ACC112 (cell line): Measurements from ENCODE around the gene ZFR2.

ENCODE experiments used
- H2AFZ ChIP-seq: fragments of 200-600 bp; sonication (generic); one replicate; pipeline ENCODE4 v1.6.0; 2017; ENCODE audit warnings: antibody characterized with exemption, low read length; ENCODE audit not compliant: unreplicated experiment
- H3K27ac ChIP-seq: fragments of 200-600 bp; sonication (generic); 2 replicates; pipeline ENCODE4 v1.5.1; 2014; ENCODE audit warnings: low read depth, mild to moderate bottlenecking, antibody characterized with exemption, low read length, moderate library complexity
- H3K27me3 ChIP-seq: fragments of 200-600 bp; sonication (generic); 2 replicates; pipeline ENCODE4 v1.6.1; 2014; ENCODE audit warnings: mild to moderate bottlenecking, antibody characterized with exemption, low read length, moderate library complexity, mixed read lengths; ENCODE audit not compliant: insufficient read depth
- H3K36me3 ChIP-seq: fragments of 200-600 bp; sonication (generic); 2 replicates; pipeline ENCODE4 v1.6.1; 2016; ENCODE audit warnings: mild to moderate bottlenecking, antibody characterized with exemption, low read length, moderate library complexity, mixed read lengths; ENCODE audit not compliant: insufficient read depth
- H3K4me1 ChIP-seq: fragments of 200-600 bp; sonication (generic); one replicate; pipeline ENCODE4 v1.6.1; 2016; ENCODE audit warnings: low read length, mixed read lengths; ENCODE audit not compliant: insufficient read depth, unreplicated experiment, control insufficient read depth
- H3K4me3 ChIP-seq: fragments of 200-600 bp; sonication (generic); 2 replicates; pipeline ENCODE4 v1.5.1; 2014; ENCODE audit warnings: mild to moderate bottlenecking, low read depth, low read length
- H3K79me2 ChIP-seq: fragments of 200-600 bp; sonication (generic); one replicate; pipeline ENCODE4 v1.6.0; 2016; ENCODE audit warnings: low read length; ENCODE audit not compliant: control insufficient read depth, unreplicated experiment, insufficient read depth

The ZFR2 gene

GRCh38 chr19:3851254-3852176 is 17.3 kb downstream of the ZFR2 start:
- Histone ChIP-seq H3K4me1 (peaks cover 2% of the 10 kb centered on the region), H3K36me3 (peaks cover 9% of the 10 kb centered on the region; the same call in 1 of the 2 replicates), H3K79me2 (no peaks in the 10 kb centered on the region), H3K4me3 (no peak overlapping the region), H3K27ac (no peak overlapping the region), H3K27me3 (no peaks in the 10 kb centered on the region), H2AFZ (no peak overlapping the region)

- Histone ChIP-seq H3K79me2 (no peaks in the 10 kb centered on the region), H3K36me3 (peaks cover 9% of the 10 kb centered on the region; the same call in 1 of the 2 replicates), H2AFZ (no peak overlapping the region), H3K27me3 (no peaks in the 10 kb centered on the region), H3K4me3 (no peak overlapping the region), H3K4me1 (peaks cover 2% of the 10 kb centered on the region), H3K27ac (no peak overlapping the region)
Observed at GRCh38 chr19:3850320-3850972, 18.4 kb downstream of the ZFR2 start.

- Histone ChIP-seq H3K36me3 (peaks cover 9% of the 10 kb centered on the region; the same call in 1 of the 2 replicates), H3K27me3 (no peaks in the 10 kb centered on the region), H3K79me2 (no peaks in the 10 kb centered on the region), H2AFZ (no peak overlapping the region), H3K4me1 (peaks cover 2% of the 10 kb centered on the region), H3K4me3 (no peak overlapping the region), H3K27ac (no peak overlapping the region)
Observed at GRCh38 chr19:3849787-3850186, 19.1 kb downstream of the ZFR2 start.

GRCh38 chr19:3849092-3849491 is 19.7 kb downstream of the ZFR2 start:
- H3K27me3 ChIP-seq: no peaks in the 10 kb centered on the region
- no peak overlapping the region for H2AFZ ChIP-seq
- H3K4me1 ChIP-seq: peaks cover 2% of the 10 kb centered on the region
- H3K36me3 ChIP-seq: peaks cover 9% of the 10 kb centered on the region; the same call in 1 of the 2 replicates
- H3K79me2 ChIP-seq: no peaks in the 10 kb centered on the region
- no peak overlapping the region for H3K27ac ChIP-seq
- H3K4me3 ChIP-seq: no peak overlapping the region

GRCh38 chr19:3844596-3844995 is 24.2 kb downstream of the ZFR2 start:
- Histone ChIP-seq H2AFZ (no peak overlapping the region), H3K36me3 (no peaks in the 10 kb centered on the region), H3K27ac (no peak overlapping the region), H3K4me3 (no peak overlapping the region), H3K27me3 (no peaks in the 10 kb centered on the region), H3K4me1 (no peaks in the 10 kb centered on the region), H3K79me2 (no peaks in the 10 kb centered on the region)

GRCh38 chr19:3842948-3843347 is 25.9 kb downstream of the ZFR2 start:
- Histone ChIP-seq H3K4me1 (no peaks in the 10 kb centered on the region), H2AFZ (no peak overlapping the region), H3K27ac (no peak overlapping the region), H3K4me3 (no peak overlapping the region), H3K27me3 (no peaks in the 10 kb centered on the region), H3K36me3 (no peaks in the 10 kb centered on the region), H3K79me2 (no peaks in the 10 kb centered on the region)

- Histone ChIP-seq H3K79me2 (no peaks in the 10 kb centered on the region), H2AFZ (no peak overlapping the region), H3K36me3 (no peaks in the 10 kb centered on the region), H3K4me1 (no peaks in the 10 kb centered on the region), H3K27ac (no peak overlapping the region), H3K27me3 (no peaks in the 10 kb centered on the region), H3K4me3 (no peak overlapping the region)
Observed at GRCh38 chr19:3840804-3841203, 28.0 kb downstream of the ZFR2 start.

- Histone ChIP-seq H3K27me3 (no peaks in the 10 kb centered on the region), H2AFZ (no peak overlapping the region), H3K4me1 (no peaks in the 10 kb centered on the region)
Observed at GRCh38 chr19:3839941-3840340, 28.9 kb downstream of the ZFR2 start.

GRCh38 chr19:3838661-3839060 is 30.2 kb downstream of the ZFR2 start:
- Histone ChIP-seq H2AFZ (no peak overlapping the region), H3K27me3 (no peaks in the 10 kb centered on the region), H3K27ac (no peak overlapping the region), H3K4me3 (no peak overlapping the region), H3K79me2 (no peaks in the 10 kb centered on the region), H3K4me1 (no peaks in the 10 kb centered on the region), H3K36me3 (no peaks in the 10 kb centered on the region)

More at GRCh38 chr19:3839941-3840340, 28.9 kb downstream of the ZFR2 start:
- no peak overlapping the region for H3K4me3 ChIP-seq
- no peak overlapping the region for H3K27ac ChIP-seq
- H3K79me2 ChIP-seq: no peaks in the 10 kb centered on the region
- H3K36me3 ChIP-seq: no peaks in the 10 kb centered on the region

GRCh38 chr19:3837922-3838321 is 30.9 kb downstream of the ZFR2 start:
- Histone ChIP-seq H3K79me2 (no peaks in the 10 kb centered on the region), H2AFZ (no peak overlapping the region), H3K4me3 (no peak overlapping the region), H3K36me3 (no peaks in the 10 kb centered on the region), H3K27me3 (no peaks in the 10 kb centered on the region), H3K27ac (no peak overlapping the region), H3K4me1 (no peaks in the 10 kb centered on the region)

- H3K79me2 ChIP-seq: no peaks in the 10 kb centered on the region
- no peak overlapping the region for H2AFZ ChIP-seq
- no peaks in the 10 kb centered on the region for H3K27me3 ChIP-seq
- no peak overlapping the region for H3K4me3 ChIP-seq
- H3K36me3 ChIP-seq: no peaks in the 10 kb centered on the region
- H3K27ac ChIP-seq: no peak overlapping the region
- H3K4me1 ChIP-seq: no peaks in the 10 kb centered on the region
Observed at GRCh38 chr19:3837332-3837731, 31.5 kb downstream of the ZFR2 start.
